ENCODE results near the gene SLC2A13.

Gene SLC2A13

GRCh38 chr12:40149673-40150260, 43.9 kb upstream of the SLC2A13 start:
- Histone ChIP-seq H3K4ac (ENCODE audit: low read depth in 1 of 2, low read length in 2 of 2) (no peak overlapping the region), H4K8ac (ENCODE audit: low read length) (no peak overlapping the region), H2AK5ac (ENCODE audit: low read length, severe bottlenecking) (no peak overlapping the region), H2BK5ac (ENCODE audit: low read depth, low read length, poor library complexity, severe bottlenecking) (no peak overlapping the region), H4K91ac (ENCODE audit: low read length) (no peak overlapping the region), H3K27me3 (ENCODE audit: control insufficient read depth in 1 of 2, insufficient read depth in 1 of 2, low read length in 2 of 2) (no peaks in the 10 kb centered on the region), H2BK15ac (ENCODE audit: low read depth, poor library complexity, severe bottlenecking) (no peak overlapping the region), H3K4me1 (ENCODE audit: control insufficient read depth, insufficient read depth, low read depth, low read length) (peaks cover 2% of the 10 kb centered on the region), H2AFZ (ENCODE audit: low read depth, low read length) (no peak overlapping the region), H3K27ac (ENCODE audit: low read length, poor library complexity, severe bottlenecking) (no peak overlapping the region), H2BK120ac (ENCODE audit: low read depth, low read length) (no peak overlapping the region), H3K4me2 (ENCODE audit: low read length, poor library complexity, severe bottlenecking) (no peak overlapping the region), H3K36me3 (ENCODE audit: control insufficient read depth in 1 of 2, insufficient read depth in 2 of 2, low read depth in 1 of 2, low read length in 2 of 2) (no peaks in the 10 kb centered on the region), H3K9me3 (ENCODE audit: control insufficient read depth, low read length) (no peaks in the 10 kb centered on the region), H3K23ac (ENCODE audit: low read length in 2 of 2) (no peak overlapping the region), H2BK12ac (ENCODE audit: low read length in 2 of 2) (no peak overlapping the region), H3K18ac (ENCODE audit: low read depth in 1 of 2, low read length in 2 of 2) (no peak overlapping the region), H3K4me3 (ENCODE audit: insufficient read depth in 1 of 2, low read depth in 1 of 2, low read length in 2 of 2) (no peak overlapping the region), H3K9ac (ENCODE audit: low read length) (no peak overlapping the region), H3K79me1 (replicated peaks; ENCODE audit: low read length, poor library complexity, severe bottlenecking) (no peaks in the 10 kb centered on the region), H3K14ac (ENCODE audit: low read length in 2 of 2) (no peak overlapping the region)
- no CpG with 5 or more reads among the region's 1 CpG for WGBS
- no peak for DNase-seq

DNA sequence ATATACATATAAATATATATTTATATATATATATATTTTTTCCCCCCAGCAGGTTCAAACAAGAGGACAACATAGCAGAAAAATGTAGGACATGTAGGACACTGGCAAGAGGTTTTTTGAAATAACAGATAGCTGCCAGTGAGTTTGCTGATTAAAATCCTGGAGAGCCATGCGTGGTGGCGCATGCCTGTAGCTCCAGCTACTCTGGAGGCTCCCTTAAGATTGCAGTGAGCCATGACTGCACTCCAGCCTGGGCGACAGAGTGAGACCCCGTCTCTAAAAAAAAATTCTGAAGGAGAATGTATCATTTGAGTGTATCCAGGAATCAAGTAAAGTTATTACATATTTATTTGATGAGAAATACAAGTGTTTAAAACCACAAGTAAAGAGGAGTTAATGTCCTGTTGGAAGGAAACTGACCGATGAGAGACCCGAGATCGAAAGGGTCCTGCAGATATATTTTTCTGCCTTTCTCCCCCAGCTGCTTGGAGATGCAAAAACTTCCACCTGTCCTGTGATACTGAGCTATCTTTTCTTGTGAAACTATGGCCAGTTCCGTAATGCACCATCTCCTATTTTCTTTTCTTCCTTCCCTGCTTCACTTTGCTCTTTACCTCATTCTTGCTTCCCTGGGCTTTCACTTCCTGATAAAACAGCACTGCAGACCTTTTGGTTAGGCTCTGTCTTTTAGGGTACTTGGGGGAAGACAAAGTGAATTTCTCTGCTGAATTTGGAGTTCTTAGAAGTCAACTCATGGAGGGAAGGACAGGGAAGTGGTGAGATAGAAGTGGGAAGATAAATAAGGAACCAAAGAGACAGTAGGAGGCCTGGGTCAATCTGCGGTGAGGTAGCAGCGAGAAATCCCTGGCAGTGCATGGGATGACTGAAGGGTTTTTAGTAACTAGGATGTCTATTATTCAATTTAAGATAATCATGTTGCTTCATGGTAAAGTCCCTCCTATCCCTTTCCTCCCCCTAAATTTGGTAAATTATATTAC, 41.2 kb upstream of the SLC2A13 start:
- Histone ChIP-seq H3K18ac (ENCODE audit: low read depth in 1 of 2, low read length in 2 of 2) (no peak overlapping the region), H2BK120ac (ENCODE audit: low read depth, low read length) (no peak overlapping the region), H3K14ac (ENCODE audit: low read length in 2 of 2) (no peak overlapping the region), H3K9ac (ENCODE audit: low read length) (no peak overlapping the region), H3K23ac (ENCODE audit: low read length in 2 of 2) (no peak overlapping the region), H2AK5ac (ENCODE audit: low read length, severe bottlenecking) (no peak overlapping the region), H2AFZ (ENCODE audit: low read depth, low read length) (no peak overlapping the region), H3K36me3 (ENCODE audit: control insufficient read depth in 1 of 2, insufficient read depth in 2 of 2, low read depth in 1 of 2, low read length in 2 of 2) (no peaks in the 10 kb centered on the region), H3K27ac (ENCODE audit: low read length, poor library complexity, severe bottlenecking) (no peak overlapping the region), H4K8ac (ENCODE audit: low read length) (no peak overlapping the region), H3K4me2 (ENCODE audit: low read length, poor library complexity, severe bottlenecking) (no peak overlapping the region), H3K27me3 (ENCODE audit: control insufficient read depth in 1 of 2, insufficient read depth in 1 of 2, low read length in 2 of 2) (no peaks in the 10 kb centered on the region), H4K91ac (ENCODE audit: low read length) (no peak overlapping the region), H3K4ac (ENCODE audit: low read depth in 1 of 2, low read length in 2 of 2) (no peak overlapping the region), H3K4me1 (ENCODE audit: control insufficient read depth, insufficient read depth, low read depth, low read length) (no peaks in the 10 kb centered on the region), H3K4me3 (ENCODE audit: insufficient read depth in 1 of 2, low read depth in 1 of 2, low read length in 2 of 2) (no peak overlapping the region), H3K79me1 (replicated peaks; ENCODE audit: low read length, poor library complexity, severe bottlenecking) (no peaks in the 10 kb centered on the region), H2BK15ac (ENCODE audit: low read depth, poor library complexity, severe bottlenecking) (no peak overlapping the region), H2BK5ac (ENCODE audit: low read depth, low read length, poor library complexity, severe bottlenecking) (no peak overlapping the region), H2BK12ac (ENCODE audit: low read length in 2 of 2) (no peak overlapping the region), H3K9me3 (ENCODE audit: control insufficient read depth, low read length) (no peaks in the 10 kb centered on the region)
- 89% methylated on average over 7 of the region's 10 CpGs for WGBS
- DNase-seq: no peak

DNA sequence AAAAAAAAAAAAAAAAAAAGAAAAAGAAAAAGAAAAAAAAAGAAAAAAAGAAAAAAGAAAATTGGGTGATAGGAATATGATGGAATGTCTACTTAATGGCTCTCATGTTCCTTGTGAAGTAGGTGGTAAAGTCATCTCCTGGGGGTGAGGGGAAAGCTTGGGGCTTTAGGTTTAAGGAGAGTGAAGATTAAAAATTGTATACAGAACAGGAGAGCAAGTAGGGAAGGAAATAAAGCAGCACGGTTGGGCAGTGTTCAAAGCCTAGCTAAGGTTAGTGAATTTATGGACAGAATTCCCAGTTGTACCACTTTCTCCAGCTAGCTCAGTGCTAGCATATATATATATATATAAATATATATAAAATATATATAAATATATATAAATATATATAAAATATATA, 40.0 kb upstream of the SLC2A13 start:
- no CpG with 5 or more reads among the region's 1 CpG for WGBS
- Histone ChIP-seq H2BK5ac (ENCODE audit: low read depth, low read length, poor library complexity, severe bottlenecking) (no peak overlapping the region), H2BK12ac (ENCODE audit: low read length in 2 of 2) (no peak overlapping the region), H4K91ac (ENCODE audit: low read length) (no peak overlapping the region), H3K14ac (ENCODE audit: low read length in 2 of 2) (no peak overlapping the region), H3K18ac (ENCODE audit: low read depth in 1 of 2, low read length in 2 of 2) (no peak overlapping the region), H3K27ac (ENCODE audit: low read length, poor library complexity, severe bottlenecking) (no peak overlapping the region), H3K4me2 (ENCODE audit: low read length, poor library complexity, severe bottlenecking) (no peak overlapping the region), H3K4me1 (ENCODE audit: control insufficient read depth, insufficient read depth, low read depth, low read length) (no peaks in the 10 kb centered on the region), H2BK15ac (ENCODE audit: low read depth, poor library complexity, severe bottlenecking) (no peak overlapping the region), H3K36me3 (ENCODE audit: control insufficient read depth in 1 of 2, insufficient read depth in 2 of 2, low read depth in 1 of 2, low read length in 2 of 2) (no peaks in the 10 kb centered on the region), H3K9me3 (ENCODE audit: control insufficient read depth, low read length) (no peaks in the 10 kb centered on the region), H2BK120ac (ENCODE audit: low read depth, low read length) (no peak overlapping the region), H2AK5ac (ENCODE audit: low read length, severe bottlenecking) (no peak overlapping the region), H3K27me3 (ENCODE audit: control insufficient read depth in 1 of 2, insufficient read depth in 1 of 2, low read length in 2 of 2) (no peaks in the 10 kb centered on the region), H3K23ac (ENCODE audit: low read length in 2 of 2) (no peak overlapping the region), H4K8ac (ENCODE audit: low read length) (no peak overlapping the region), H3K4ac (ENCODE audit: low read depth in 1 of 2, low read length in 2 of 2) (no peak overlapping the region), H3K9ac (ENCODE audit: low read length) (no peak overlapping the region), H3K79me1 (replicated peaks; ENCODE audit: low read length, poor library complexity, severe bottlenecking) (no peaks in the 10 kb centered on the region), H2AFZ (ENCODE audit: low read depth, low read length) (no peak overlapping the region), H3K4me3 (ENCODE audit: insufficient read depth in 1 of 2, low read depth in 1 of 2, low read length in 2 of 2) (no peak overlapping the region)
- no peak for DNase-seq

DNA sequence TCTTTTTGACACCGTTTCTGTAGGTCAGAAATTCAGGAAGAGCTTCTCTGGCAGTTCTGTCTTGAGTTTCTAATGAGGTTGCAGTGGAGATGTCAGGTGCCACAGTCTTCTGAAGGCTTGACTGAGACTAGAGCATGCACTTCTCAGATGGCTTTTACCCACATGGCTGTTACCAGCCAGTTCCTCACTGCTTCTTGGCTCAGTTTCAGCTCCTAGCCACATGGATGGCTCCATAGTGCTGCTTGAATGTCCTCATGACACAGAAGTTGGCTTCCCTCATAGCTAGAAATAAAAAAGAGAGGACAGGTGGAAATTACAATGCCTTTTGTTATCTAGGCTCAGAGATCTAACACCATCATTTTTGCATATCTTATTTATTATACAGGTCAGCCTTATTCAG, 38.1 kb upstream of the SLC2A13 start:
- Histone ChIP-seq H3K23ac (ENCODE audit: low read length in 2 of 2) (no peak overlapping the region), H2BK15ac (ENCODE audit: low read depth, poor library complexity, severe bottlenecking) (no peak overlapping the region), H3K4me3 (ENCODE audit: insufficient read depth in 1 of 2, low read depth in 1 of 2, low read length in 2 of 2) (no peak overlapping the region), H4K8ac (ENCODE audit: low read length) (no peak overlapping the region), H3K14ac (ENCODE audit: low read length in 2 of 2) (no peak overlapping the region), H4K91ac (ENCODE audit: low read length) (no peak overlapping the region), H3K36me3 (ENCODE audit: control insufficient read depth in 1 of 2, insufficient read depth in 2 of 2, low read depth in 1 of 2, low read length in 2 of 2) (no peaks in the 10 kb centered on the region), H3K9ac (ENCODE audit: low read length) (no peak overlapping the region), H2AK5ac (ENCODE audit: low read length, severe bottlenecking) (no peak overlapping the region), H3K79me1 (replicated peaks; ENCODE audit: low read length, poor library complexity, severe bottlenecking) (no peaks in the 10 kb centered on the region), H3K4me2 (ENCODE audit: low read length, poor library complexity, severe bottlenecking) (no peak overlapping the region), H3K4me1 (ENCODE audit: control insufficient read depth, insufficient read depth, low read depth, low read length) (no peaks in the 10 kb centered on the region), H2BK12ac (ENCODE audit: low read length in 2 of 2) (no peak overlapping the region), H2BK120ac (ENCODE audit: low read depth, low read length) (no peak overlapping the region), H3K9me3 (ENCODE audit: control insufficient read depth, low read length) (no peaks in the 10 kb centered on the region), H3K27ac (ENCODE audit: low read length, poor library complexity, severe bottlenecking) (no peak overlapping the region), H3K18ac (ENCODE audit: low read depth in 1 of 2, low read length in 2 of 2) (no peak overlapping the region), H2AFZ (ENCODE audit: low read depth, low read length) (no peak overlapping the region), H3K27me3 (ENCODE audit: control insufficient read depth in 1 of 2, insufficient read depth in 1 of 2, low read length in 2 of 2) (no peaks in the 10 kb centered on the region), H2BK5ac (ENCODE audit: low read depth, low read length, poor library complexity, severe bottlenecking) (no peak overlapping the region), H3K4ac (ENCODE audit: low read depth in 1 of 2, low read length in 2 of 2) (no peak overlapping the region)
- no peak for DNase-seq
- WGBS: 100% methylated on average over 1 of the region's 1 CpG

All from mesenchymal stem cell (in vitro differentiated cells and primary cell).